Measurements from ENCODE around the gene WDR35.

- TF ChIP-seq PBX3 (IDR thresholded peaks at IDR 0.05; ENCODE audit: insufficient replicate concordance, low read depth, low read length), result no peak
- TF ChIP-seq TCF7 (IDR thresholded peaks at IDR 0.05; ENCODE audit: borderline replicate concordance), result no peak
- TF ChIP-seq CTCF (IDR thresholded peaks at IDR 0.05 in 2 of 3, conservative IDR thresholded peaks at IDR 0.05 in 1 of 3; ENCODE audit: control insufficient read depth in 2 of 3, extremely low read depth in 1 of 3, insufficient read depth in 1 of 3, low read depth in 3 of 3, low read length in 3 of 3), result no peak
These were observed 104.1 kb downstream of the WDR35 start for GRCh38 chr2:19885791-19886190.

All from GM12878 (cell line).